Measurements from ENCODE around the gene SLC2A3. TPM values are rescaled to one million over a fixed set of nuclear protein-coding genes. Genes with fewer than 3 reads are reported as not detected.

SLC2A3 gene
- total and polyA plus RNA-seq, 2 experiments from 2014 or later = 199 to 388 TPM

DNA sequence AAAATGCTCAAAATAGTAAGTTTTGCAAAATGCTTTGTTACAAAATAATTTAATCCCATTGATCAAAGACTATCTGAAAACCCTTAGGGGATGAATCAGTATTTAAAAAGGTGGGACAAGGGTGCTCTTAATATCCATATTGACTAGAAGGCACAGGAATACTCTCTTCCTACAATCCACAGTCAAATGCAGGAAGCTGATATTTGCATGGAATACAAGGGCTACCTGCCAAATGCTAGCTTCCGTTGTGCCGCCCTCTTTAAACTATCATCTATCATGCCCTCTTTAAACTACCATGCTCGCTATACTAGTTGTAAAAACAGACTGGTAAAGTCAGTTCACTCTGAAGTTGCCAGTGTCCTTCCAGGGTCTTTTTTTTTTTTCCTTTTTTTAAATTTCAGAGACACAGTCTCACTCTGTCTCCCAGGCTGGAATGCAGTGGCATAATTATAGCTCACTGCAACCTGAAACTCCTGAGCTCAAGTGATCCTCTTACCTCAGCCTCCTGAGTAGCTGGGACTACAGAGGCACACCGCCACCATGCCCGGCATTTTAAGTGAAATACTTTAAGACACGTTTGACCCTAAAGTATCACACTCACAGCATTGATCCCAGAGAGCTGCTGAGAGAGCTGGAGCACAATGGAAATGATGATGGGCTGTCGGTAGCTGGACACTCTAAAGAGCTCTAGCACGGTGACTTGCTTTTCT, 6.7 kb downstream of the SLC2A3 start (continued):
- TF ChIP-seq, protein P1, sequence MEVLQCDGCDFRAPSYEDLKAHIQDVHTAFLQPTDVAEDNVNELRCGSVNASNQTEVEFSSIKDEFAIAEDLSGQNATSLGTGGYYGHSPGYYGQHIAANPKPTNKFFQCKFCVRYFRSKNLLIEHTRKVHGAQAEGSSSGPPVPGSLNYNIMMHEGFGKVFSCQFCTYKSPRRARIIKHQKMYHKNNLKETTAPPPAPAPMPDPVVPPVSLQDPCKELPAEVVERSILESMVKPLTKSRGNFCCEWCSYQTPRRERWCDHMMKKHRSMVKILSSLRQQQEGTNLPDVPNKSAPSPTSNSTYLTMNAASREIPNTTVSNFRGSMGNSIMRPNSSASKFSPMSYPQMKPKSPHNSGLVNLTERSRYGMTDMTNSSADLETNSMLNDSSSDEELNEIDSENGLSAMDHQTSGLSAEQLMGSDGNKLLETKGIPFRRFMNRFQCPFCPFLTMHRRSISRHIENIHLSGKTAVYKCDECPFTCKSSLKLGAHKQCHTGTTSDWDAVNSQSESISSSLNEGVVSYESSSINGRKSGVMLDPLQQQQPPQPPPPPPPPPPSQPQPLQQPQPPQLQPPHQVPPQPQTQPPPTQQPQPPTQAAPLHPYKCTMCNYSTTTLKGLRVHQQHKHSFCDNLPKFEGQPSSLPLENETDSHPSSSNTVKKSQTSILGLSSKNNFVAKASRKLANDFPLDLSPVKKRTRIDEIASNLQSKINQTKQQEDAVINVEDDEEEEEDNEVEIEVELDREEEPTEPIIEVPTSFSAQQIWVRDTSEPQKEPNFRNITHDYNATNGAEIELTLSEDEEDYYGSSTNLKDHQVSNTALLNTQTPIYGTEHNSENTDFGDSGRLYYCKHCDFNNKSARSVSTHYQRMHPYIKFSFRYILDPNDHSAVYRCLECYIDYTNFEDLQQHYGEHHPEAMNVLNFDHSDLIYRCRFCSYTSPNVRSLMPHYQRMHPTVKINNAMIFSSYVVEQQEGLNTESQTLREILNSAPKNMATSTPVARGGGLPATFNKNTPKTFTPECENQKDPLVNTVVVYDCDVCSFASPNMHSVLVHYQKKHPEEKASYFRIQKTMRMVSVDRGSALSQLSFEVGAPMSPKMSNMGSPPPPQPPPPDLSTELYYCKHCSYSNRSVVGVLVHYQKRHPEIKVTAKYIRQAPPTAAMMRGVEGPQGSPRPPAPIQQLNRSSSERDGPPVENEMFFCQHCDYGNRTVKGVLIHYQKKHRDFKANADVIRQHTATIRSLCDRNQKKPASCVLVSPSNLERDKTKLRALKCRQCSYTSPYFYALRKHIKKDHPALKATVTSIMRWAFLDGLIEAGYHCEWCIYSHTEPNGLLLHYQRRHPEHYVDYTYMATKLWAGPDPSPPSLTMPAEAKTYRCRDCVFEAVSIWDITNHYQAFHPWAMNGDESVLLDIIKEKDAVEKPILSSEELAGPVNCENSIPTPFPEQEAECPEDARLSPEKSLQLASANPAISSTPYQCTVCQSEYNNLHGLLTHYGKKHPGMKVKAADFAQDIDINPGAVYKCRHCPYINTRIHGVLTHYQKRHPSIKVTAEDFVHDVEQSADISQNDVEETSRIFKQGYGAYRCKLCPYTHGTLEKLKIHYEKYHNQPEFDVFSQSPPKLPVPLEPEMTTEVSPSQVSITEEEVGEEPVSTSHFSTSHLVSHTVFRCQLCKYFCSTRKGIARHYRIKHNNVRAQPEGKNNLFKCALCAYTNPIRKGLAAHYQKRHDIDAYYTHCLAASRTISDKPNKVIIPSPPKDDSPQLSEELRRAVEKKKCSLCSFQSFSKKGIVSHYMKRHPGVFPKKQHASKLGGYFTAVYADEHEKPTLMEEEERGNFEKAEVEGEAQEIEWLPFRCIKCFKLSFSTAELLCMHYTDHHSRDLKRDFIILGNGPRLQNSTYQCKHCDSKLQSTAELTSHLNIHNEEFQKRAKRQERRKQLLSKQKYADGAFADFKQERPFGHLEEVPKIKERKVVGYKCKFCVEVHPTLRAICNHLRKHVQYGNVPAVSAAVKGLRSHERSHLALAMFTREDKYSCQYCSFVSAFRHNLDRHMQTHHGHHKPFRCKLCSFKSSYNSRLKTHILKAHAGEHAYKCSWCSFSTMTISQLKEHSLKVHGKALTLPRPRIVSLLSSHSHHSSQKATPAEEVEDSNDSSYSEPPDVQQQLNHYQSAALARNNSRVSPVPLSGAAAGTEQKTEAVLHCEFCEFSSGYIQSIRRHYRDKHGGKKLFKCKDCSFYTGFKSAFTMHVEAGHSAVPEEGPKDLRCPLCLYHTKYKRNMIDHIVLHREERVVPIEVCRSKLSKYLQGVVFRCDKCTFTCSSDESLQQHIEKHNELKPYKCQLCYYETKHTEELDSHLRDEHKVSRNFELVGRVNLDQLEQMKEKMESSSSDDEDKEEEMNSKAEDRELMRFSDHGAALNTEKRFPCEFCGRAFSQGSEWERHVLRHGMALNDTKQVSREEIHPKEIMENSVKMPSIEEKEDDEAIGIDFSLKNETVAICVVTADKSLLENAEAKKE (CRISPR knock-in tag; IDR thresholded peaks at IDR 0.05) = no peak
- TF ChIP-seq JUNB (IDR thresholded peaks at IDR 0.05; ENCODE audit: unreplicated experiment) (no peak), POLR2AphosphoS5 (IDR thresholded peaks at IDR 0.05; ENCODE audit: low read depth) (no peak), CREB1 (CRISPR knock-in tag; IDR thresholded peaks at IDR 0.05; ENCODE audit: low read depth) (no peak)

DNA sequence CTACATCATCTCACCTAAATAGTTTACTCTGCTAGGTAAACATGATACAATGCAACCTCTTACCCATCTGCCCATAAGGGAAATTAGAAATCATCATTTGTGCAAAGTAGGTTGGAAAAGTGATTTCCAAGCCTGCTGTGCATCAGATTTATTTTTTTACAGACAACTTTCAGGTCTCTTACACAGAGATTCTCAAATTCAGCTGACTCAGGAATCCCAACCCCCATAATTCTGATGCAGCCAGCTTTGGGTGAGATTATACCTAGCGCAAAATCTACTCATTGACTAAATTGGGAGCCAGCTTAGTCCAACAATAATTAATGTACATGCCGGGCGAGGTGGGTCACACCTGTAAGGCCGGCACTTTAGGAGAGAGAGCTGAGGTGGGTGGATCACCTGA, 8.5 kb downstream of the SLC2A3 start:
- Histone ChIP-seq H3K4me3 (no peak overlapping the region), H3K36me3 (ENCODE audit: insufficient read depth) (peaks cover 92% of the 10 kb centered on the region)
- no peak for DNase-seq (ENCODE audit: low spot score)
- TF ChIP-seq POLR2AphosphoS5 (IDR thresholded peaks at IDR 0.05; ENCODE audit: low read depth) (no peak), NANOG (IDR thresholded peaks at IDR 0.05; ENCODE audit: borderline replicate concordance) (no peak), ZNF331 (CRISPR knock-in tag; IDR thresholded peaks at IDR 0.05; ENCODE audit: low read depth) (no peak), EZH2 (IDR thresholded peaks at IDR 0.05; ENCODE audit: low read depth, unreplicated experiment) (no peak)
- TF ChIP-seq, protein P2, sequence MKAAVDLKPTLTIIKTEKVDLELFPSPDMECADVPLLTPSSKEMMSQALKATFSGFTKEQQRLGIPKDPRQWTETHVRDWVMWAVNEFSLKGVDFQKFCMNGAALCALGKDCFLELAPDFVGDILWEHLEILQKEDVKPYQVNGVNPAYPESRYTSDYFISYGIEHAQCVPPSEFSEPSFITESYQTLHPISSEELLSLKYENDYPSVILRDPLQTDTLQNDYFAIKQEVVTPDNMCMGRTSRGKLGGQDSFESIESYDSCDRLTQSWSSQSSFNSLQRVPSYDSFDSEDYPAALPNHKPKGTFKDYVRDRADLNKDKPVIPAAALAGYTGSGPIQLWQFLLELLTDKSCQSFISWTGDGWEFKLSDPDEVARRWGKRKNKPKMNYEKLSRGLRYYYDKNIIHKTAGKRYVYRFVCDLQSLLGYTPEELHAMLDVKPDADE (IDR thresholded peaks at IDR 0.05) = no peak
- TF ChIP-seq, protein P1 (CRISPR knock-in tag; IDR thresholded peaks at IDR 0.05) = no peak

More for the DNA sequence above, 8.5 kb downstream of the SLC2A3 start:
- peak overlapping the region; percentile 40; the same call in 1 of the 2 replicates for H3K27ac ChIP-seq (ENCODE audit: low read depth)
- H3K27me3 Mint-ChIP-seq (ENCODE audit: insufficient read depth, low read depth, poor library complexity) = peaks cover 16% of the 10 kb centered on the region
- H3K4me2 ChIP-seq = no peak overlapping the region
- peaks cover 69% of the 10 kb centered on the region for H3K79me2 ChIP-seq (replicated peaks; ENCODE audit: insufficient read depth)
- no peak overlapping the region for H3K4me3 Mint-ChIP-seq
- peaks cover 40% of the 10 kb centered on the region; the same call in 1 of the 2 replicates for H3F3A ChIP-seq (replicated peaks; ENCODE audit: low read depth)
- no peak overlapping the region for H2AFZ ChIP-seq
- H3K4me1 Mint-ChIP-seq = peaks cover 42% of the 10 kb centered on the region
- ATAC-seq = no peak
- no peaks in the 10 kb centered on the region for H3K27me3 ChIP-seq (ENCODE audit: insufficient read depth)
- peaks cover 2% of the 10 kb centered on the region; the same call in 1 of the 2 replicates for H3K4me1 ChIP-seq (ENCODE audit: insufficient read depth)
- no peaks in the 10 kb centered on the region for H3K9me3 Mint-ChIP-seq
- peaks cover 19% of the 10 kb centered on the region for H3K36me3 Mint-ChIP-seq (ENCODE audit: low read depth)
- no peaks in the 10 kb centered on the region for H3K9me2 ChIP-seq (ENCODE audit: insufficient read depth)
- peaks cover 32% of the 10 kb centered on the region for H4K20me1 ChIP-seq (replicated peaks; ENCODE audit: insufficient read depth)
- peak overlapping the region; percentile 60 for H3K27ac Mint-ChIP-seq
